GM12875 (cell line): ENCODE data around the gene MAGEF1.

ENCODE experiments used
- H3K4me3 ChIP-seq: one replicate; pipeline ENCODE4 v1.5.1; 2011; ENCODE audit warnings: low read depth, low read length, control low read depth
- TF ChIP-seq, protein P1 (sequence below): IDR thresholded peaks from 2 replicates; pipeline ENCODE4 v1.5.1; 2011; ENCODE audit warnings: low read depth, mild to moderate bottlenecking, control low read depth, inconsistent platforms, low read length, moderate library complexity, borderline replicate concordance; ENCODE audit not compliant: insufficient read depth

Gene MAGEF1

DNA sequence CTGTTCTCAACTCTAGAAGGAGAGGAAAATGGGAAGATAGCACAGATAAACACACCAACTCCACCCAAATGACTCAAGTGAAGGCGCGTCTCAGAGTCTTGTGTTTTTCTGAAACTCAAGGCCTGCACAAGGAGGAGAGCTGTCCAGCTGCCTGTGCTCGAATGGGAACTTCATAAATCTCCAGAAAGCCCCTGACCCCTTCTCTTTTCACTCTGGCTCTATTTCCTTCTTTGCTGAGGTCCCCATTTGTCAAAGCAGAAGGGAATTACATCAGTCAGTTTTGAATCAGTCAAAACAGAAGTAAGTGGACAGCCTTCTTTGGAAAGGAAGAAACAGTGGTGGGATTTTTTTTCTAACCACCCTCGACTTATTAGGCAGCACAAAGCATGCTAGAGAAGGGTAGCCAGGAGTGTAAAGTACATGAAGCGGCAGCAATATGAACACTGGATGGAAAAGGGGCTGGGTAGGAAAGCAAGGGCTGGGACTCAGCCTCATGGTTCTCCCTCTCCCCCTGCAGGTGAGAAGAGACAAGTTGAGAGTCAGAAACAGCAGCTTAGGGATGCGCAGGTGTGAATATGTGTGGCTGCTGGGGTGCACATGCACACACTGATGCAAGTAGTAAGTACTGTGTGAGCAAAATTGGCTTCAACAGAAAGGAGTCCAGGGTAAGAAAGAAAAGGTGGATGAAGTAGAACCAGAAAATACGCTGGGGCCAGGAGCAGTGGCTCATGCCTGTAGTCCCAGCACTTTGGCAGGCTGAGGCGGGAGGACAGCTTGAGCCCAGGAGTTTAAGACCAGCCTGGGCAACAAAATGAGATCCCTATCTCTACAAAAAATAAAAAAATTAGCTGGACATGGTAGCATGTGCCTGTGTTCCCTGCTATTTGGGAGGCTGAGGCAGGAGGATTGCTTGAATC is 36.6 kb upstream of the MAGEF1 start:
- H3K4me3 ChIP-seq, result no peak overlapping the region
- TF ChIP-seq, protein P1, sequence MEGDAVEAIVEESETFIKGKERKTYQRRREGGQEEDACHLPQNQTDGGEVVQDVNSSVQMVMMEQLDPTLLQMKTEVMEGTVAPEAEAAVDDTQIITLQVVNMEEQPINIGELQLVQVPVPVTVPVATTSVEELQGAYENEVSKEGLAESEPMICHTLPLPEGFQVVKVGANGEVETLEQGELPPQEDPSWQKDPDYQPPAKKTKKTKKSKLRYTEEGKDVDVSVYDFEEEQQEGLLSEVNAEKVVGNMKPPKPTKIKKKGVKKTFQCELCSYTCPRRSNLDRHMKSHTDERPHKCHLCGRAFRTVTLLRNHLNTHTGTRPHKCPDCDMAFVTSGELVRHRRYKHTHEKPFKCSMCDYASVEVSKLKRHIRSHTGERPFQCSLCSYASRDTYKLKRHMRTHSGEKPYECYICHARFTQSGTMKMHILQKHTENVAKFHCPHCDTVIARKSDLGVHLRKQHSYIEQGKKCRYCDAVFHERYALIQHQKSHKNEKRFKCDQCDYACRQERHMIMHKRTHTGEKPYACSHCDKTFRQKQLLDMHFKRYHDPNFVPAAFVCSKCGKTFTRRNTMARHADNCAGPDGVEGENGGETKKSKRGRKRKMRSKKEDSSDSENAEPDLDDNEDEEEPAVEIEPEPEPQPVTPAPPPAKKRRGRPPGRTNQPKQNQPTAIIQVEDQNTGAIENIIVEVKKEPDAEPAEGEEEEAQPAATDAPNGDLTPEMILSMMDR, result peak; percentile 40; the same call in 1 of the 2 replicates

DNA sequence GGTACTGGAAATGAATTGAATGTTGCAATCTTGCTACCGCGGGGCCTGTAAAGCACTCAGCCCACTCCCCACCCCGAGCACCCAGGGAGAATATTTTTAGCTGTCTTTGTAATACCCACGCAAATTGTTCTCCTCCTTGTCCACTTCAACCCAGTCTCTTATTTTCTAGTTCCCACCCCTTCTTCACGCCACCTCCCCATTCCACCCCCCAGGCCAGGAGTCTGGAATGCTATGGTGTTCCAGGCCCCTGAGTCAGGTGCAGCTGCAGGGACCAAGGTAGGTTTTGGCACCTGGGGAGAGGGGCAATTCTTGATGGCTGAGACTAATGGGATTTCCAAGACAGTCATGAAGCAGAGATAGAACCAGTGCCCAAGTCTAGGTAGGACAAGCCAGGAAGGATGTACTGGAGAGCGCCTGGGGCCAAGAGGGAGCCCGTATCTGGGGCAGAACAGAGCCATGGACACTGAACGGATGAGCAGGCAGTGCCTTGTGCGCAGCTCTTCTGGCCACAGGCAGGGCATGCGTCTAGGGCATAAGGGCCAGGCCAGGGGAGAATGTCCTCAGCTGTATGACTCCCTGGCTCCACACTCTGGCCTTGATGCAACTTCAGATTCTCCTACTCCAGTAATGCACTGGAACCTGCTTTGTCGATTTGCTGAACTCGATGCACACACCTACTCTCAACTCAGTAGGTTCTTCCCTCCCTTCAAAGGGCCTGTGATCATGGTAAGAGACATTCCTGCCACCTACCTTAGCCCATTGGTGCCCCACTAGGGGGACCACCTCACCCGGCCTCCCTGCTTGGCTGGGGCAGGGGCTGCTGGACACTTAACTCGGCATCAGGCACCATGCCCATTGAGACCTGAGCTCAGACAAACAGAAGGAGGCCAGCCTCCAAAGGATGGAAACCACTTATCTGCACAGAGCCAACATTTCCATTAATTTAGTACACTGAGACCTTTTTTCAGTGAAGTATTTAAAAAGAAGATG is 34.6 kb upstream of the MAGEF1 start:
- no peak overlapping the region for H3K4me3 ChIP-seq
- TF ChIP-seq, protein P1, result no peak

DNA sequence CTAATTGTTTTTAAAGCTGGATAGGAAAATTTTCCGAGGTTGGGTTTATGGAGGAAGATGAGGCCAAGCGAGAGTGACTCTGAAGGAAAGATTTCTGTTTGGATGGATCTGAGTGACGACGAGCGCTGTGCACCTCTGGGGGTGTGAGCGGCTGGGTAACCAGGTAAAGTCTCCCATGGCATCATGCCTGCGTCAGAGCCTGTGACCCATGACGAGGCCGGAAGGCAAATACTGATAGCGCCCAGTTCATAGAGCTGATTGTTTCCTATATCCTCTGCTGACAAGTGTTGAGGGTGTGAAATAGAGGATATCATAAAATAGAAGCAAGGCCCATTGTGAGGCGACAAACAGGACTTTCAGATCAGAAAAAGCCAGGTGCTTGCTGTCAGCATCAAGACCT is 33.7 kb upstream of the MAGEF1 start:
- no peak overlapping the region for H3K4me3 ChIP-seq
- TF ChIP-seq, protein P1, result no peak

DNA sequence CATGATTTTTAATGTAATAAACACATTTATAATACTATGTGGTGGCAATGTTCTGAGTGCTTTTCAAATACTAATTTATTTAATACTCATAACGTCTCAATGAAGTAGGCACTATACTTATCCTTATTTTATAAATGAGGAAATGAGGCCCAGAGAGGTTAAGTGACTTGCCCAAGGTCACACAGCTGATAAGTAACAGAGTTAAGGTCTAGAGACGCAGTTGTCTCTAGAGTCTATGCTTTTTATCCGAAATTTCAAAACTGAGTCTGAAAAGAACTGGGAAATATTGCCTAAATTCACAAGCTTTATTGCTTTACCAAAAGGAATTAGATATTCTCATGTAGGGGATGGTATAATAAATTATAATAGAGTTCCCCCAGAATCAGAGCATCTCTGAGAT is 31.4 kb upstream of the MAGEF1 start:
- no peak overlapping the region for H3K4me3 ChIP-seq
- TF ChIP-seq, protein P1, result no peak

DNA sequence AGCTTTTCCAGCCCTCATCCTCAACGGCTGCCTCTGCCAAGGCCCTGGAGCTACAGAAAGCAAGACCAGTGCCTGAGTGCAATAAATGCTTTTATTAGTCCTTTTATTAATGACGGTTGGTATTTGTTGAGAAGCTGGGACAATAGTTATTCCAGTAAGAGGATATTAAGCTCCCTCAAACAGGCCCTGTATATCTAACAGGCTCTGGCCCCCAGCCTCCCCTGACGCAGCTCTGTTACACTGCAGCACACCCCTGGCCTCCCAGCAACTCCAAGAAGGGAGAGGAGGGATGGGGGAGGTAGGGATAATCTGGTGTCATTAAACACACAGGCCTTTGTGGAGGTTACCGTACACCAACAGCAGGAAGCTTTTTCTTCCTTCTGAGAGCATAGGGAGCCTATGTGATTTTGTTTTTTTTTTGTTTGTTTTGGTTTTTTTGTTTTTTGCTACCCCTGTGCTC is 30.8 kb upstream of the MAGEF1 start:
- TF ChIP-seq, protein P1, result no peak
- H3K4me3 ChIP-seq, result no peak overlapping the region

DNA sequence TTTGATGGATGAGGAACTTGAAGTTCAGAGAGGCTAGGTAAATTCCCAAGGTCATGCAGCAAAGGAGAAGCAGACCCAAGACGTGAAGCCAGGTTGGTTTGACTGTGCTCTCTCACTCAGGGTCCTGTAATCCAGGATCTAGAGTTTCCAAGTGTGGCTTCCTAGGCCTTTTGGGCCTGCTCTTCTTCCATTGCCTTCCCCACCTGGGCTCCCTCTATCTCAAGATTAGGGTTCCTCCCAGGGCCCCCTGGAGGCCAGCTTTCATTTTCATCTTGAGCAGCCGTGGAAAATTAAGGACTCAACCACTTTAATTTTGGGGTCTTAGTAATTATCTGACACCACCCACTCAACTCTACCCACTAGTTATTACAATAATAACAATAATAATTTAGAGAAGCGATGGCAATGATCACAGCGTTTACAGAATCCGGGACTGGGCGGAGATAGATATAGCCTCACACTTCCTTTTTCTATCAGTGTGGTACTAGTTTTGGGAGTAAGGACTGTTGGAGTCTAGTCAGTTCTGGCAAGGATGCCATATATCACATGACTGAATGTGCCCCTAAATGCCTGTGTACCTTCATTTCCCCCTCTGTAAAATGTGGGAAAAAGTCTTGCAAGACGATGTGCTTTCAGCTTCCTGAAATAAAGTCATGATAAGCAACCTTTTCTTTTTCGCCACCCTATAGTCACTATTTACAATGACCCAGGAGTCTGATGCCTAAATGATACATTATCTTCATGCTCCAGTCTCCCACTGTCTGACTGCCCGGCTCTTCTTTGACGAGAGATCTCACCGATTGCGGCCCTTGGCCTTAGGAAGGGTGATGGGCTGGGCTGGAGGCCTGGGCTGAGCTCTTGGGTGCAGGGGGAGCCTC is 30.2 kb upstream of the MAGEF1 start:
- TF ChIP-seq, protein P1, result no peak
- H3K4me3 ChIP-seq, result no peak overlapping the region
